Measurements from ENCODE around the gene ATXN1. TPM values are rescaled to one million over a fixed set of nuclear protein-coding genes. Genes with fewer than 3 reads are reported as not detected.

ATXN1 gene
- total RNA-seq: 10 to 100 TPM; 34.6 to 36.7 TPM
- long read RNA-seq, partial matches to known transcripts: 4 of 10 reads
- long read RNA-seq, other reads (novel, unspliced or antisense): 4 of 10 reads

DNA sequence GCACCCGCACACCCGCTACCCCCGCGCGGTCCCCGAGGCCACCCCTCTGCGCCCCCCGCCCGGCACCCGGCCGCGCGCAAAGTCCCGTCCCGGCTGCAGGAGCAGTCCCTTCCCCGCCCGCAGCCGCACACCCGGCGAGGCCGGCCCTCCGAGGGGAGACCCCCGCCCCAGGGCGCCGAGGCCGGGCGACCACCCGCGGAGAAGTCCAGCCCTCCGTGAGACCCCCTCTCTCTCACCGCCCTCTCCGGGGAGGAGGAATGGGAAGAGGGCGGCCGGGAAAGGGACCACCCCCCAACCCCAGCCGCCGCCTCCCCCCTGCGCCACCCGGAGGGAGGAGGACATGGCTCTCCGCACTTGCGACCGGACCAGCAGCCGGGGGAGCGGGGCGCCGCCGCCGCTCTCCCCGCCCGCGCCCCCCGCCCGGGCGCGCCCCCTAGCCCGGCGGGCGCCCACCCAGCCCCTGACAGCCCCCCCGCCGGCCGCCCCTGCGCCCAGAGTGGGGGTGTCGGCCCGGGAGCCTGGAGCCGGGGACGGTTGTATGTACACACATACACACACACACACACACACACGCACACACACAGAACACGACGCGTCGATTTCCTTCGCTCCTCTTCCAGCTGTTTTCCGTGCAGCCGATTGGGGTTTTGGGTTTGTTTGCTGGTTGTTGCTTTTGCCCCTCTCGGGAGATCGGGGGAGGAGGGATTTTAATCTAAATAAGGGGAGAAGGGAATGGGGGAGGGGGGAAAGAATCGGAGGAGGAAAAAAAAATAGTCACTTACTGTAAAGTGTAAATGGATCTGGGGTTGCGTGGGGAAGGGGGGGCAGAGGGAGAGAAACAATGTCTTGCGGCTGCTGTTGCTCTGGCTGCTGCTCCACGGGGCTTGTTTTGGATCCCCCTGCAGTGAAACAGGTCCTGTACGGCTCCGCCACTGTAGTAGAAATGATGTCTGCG is at the start of gene ATXN1:
ATXN1 (minus strand) TSS at position 945 of the 955 bp plus-strand sequence.
- intact Hi-C loops (cut with DNase I): loop anchor here (5.0 to 10.0 kb wide), 4 partner anchors 246 to 428 kb away; no protein-coding TSS in a partner anchor
- ATAC-seq (peak; percentile 4 to 17), DNase-seq (peak; percentile 75)

DNA sequence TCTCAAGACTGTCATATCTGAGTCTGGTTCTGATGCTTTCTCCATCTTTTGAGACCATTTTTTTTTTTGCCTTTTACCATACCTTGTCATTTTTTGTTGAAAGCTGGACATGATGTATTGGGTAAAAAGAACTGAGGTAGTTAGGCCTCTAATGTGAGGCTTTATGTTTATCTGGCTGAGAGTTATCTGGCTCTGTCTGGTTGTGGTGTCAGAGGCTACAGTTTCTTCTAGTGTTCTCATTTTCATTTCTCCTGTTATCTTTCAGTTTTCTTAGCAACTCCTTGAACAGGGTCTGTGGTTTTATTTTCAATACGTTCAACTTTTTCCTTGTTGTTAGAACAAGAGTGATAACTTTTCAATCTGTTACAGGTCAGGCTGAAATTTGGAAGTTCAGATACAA is 49.2 kb upstream of the ATXN1 start:
- intact Hi-C loops (cut with DNase I): no loop called here
- DNase-seq (no peak), ATAC-seq (no peak)

DNA sequence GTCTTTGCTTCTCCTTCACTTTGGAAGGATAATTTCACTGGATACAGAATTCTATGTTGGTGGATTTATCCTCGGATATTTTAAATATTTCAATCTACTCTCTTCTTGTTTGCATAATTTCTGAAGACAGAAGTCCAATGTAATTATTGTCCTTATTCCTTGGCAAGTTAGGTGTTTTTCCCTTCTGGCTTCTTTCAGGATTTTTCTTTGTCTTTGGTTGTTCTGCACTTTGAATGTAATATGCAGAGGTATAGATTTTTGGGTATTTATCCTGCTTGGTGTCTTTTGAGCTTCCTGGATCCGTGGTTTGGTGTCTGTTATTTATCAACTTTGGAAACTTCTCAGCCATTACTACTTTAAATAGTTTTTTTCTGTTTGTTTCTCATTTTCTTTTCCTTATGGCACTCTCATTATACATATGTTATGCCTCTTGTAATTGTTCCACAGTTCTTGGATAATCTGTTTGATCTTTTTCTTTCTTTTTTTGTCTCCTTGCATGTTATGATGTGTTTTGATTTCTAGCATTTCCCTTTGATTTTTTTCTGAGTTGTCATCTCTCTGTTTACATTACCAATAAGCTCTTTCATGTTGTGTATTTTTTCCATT is 48.6 kb upstream of the ATXN1 start:
- DNase-seq: no peak
- intact Hi-C loops (cut with DNase I): no loop called here
- no peak for ATAC-seq

DNA sequence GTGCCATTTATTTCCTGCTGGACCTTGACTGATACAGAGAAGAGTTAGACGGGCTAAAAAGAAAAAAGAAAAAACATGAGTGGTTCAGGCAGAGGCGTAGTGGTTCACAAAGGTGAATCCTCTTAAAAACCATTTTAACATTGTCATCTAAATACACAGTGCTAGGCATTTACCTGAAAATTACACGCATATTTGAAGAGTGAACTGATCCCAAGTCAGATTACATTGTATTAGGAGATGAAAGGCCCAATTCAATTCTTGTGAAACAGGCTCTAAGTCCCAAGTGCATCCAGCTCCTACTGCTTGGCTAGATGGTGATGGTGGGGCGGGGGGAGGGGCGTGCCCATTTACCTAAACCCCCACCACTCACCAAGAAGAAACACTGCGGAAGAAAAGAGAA is 46.7 kb upstream of the ATXN1 start:
- intact Hi-C loops (cut with DNase I): no loop called here
- no peak for DNase-seq

DNA sequence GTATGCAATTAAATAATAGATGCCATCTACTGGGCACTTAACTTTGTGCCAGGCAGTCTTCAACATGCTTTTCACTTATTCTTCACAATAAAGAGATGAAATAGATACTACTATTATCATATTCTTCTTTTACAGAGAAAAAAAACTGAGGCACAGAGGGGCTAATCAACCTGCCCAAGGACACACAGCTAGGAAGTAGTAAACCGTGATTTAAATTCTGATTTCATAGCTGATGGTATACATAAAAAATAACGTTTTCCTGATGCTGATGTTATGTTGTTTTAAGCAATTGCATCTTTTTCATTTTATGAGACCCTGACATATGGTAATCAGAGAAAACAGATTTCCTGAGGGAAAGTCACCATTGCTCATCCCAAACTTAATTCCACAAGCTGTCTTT is 45.1 kb upstream of the ATXN1 start:
- DNase-seq (no peak), ATAC-seq (no peak)
- intact Hi-C loops (cut with DNase I): no loop called here

More for the DNA sequence above, 46.7 kb upstream of the ATXN1 start:
- ATAC-seq: no peak

DNA sequence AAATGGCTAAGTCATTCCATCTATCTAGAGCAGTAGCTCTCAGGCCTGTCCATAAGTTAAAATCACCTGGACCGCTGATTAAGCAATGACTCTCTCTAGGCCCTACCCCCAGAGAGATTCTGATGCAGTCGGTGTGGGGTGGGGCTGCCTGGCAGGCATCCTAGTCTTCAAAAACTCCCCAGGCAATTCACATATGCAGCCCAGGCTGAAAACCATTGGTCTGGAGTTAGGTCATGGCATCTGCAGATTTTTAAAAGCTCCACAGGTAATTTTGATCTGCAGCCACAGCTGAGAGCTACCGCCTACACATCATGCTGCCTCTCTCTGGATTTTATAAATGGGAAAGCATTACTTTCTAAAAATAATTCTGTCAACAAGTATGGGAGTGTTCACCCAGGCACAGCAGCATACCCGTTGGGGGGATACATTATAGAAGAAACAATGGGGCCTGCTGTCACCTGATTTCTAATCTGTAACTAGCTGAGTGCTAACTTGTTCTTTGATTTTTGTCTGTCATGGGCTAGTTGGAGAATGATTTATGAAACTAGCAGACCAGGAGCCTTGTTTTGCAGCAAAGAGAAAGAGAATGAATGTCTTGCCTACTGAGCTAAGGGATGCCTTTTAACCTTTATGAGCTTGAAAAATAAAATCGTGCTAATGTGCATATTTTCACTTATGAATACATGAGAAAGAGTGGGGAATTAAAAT is 44.1 kb upstream of the ATXN1 start:
- ATAC-seq: peak in 1 of 2 donors; percentile 5
- intact Hi-C loops (cut with DNase I): no loop called here

DNA sequence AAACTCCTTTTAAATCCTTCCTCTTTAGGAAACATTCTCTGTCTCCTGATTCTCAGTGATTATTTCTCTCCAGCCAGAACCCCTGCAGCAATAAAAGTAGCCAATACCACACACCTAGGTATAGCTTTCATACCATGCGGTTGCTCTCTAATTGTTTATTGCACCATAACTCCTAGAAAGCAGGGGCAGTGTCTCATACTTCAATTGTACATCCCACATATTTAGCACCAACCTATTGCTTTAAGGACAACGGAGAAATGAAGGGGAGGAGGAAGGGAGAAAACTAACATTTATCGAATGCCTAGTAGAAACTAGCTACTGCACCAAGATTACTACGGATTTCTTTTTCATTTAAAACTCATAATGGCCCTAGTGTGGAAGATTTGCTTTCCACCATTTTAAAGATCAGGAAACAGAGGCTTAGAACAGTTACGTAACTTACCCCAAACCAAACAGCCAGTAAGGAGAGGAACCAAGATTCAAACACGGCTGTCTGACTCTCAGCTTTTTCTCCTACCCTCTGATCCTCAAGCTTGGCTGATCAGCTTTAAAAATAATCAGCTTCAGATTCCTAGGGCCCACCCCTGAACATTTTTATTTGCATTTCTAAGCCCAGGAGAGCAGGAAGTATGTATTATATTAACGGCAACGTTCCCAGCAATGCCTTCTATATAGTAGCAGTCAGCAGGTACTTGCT is 43.4 kb upstream of the ATXN1 start:
- intact Hi-C loops (cut with DNase I): no loop called here
- ATAC-seq: no peak
- DNase-seq: no peak

More for the DNA sequence above, 44.1 kb upstream of the ATXN1 start:
- no peak for DNase-seq

DNA sequence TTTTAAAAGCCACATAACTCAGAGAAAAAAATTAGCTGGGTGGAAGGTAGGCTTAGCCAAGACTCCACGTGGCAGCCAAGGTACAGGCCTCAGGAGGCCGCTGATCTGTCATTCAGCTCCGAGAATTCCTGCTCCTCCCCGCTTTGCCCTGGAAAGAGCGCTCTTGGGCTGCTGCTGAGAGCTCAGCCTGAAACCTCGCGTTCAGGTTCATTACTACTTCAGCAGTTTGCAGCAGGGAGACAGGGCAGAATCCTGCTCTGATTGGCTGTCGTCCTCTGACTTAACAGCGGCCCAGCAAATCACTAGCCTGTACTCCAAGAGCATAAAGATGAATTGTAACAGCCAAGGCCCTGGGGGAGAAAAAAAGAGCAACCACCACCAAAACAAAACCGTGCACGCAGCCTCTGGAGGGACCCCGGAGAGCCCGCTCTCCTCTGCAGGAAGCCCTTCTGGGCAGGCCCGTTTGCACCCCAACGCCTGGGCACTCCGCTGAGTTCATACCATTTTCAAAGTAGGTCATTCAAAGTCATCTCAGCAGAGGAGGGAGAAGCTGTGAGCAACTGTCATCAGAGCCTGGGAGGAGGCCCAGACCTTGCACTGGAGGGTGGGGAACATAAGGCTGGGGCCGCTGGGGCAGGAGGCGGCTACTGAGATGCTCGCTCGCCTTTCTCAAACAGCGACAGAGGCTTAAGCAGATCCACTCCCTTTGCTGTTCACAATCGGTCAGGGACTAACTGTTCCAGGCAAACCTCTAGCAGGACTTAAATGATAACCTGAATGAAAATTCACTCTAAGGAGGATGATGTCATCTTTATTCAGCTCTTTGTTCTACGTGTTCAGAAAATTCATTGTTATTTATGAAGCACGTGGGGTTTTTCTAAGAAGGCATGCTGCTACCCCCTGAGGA is 42.3 kb upstream of the ATXN1 start:
- ATAC-seq (peak; percentile 90 to 91), DNase-seq (peak; percentile 57)
- intact Hi-C loops (cut with DNase I): no loop called here

DNA sequence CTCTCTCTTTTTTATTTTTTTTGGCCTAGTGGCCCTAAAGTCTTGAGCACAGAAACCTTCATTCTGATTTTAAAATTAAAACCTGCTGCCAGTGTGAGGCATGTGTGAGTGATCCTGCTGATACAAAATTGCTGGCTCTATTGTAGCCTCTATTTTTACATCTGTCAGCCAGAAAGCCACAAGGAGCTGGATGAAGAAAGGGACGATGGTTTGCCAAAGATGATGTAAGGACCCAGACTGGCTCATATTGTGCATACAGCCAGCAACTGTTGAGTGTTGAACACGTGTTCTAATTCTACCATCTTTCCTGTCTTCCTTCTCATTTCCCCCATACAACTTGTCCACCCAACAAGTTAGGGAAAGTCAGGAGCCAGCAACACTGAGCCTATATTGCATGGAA is 40.8 kb upstream of the ATXN1 start:
- DNase-seq: no peak
- ATAC-seq: peak; percentile 57 to 78
- intact Hi-C loops (cut with DNase I): no loop called here

DNA sequence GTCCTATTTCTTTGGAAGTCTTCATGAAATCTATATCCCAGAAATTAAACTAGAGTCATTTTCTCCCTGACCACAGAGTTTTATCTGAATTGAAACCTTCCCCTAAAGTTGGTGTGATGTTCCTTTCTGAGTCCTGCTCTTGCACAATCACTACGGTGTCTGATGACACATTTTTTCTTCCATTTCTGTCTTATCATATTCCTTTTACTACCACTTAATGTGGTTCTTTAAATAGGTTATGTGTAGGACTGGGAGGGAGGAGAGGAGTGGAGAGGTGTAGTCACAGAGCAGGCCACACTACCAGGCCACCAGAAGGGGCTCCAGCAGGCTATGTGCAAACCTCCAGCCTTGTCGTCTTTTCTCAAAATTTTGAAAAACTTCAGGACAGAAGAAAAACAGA is 39.7 kb upstream of the ATXN1 start:
- ATAC-seq: peak; percentile 29 to 69
- intact Hi-C loops (cut with DNase I): no loop called here

DNA sequence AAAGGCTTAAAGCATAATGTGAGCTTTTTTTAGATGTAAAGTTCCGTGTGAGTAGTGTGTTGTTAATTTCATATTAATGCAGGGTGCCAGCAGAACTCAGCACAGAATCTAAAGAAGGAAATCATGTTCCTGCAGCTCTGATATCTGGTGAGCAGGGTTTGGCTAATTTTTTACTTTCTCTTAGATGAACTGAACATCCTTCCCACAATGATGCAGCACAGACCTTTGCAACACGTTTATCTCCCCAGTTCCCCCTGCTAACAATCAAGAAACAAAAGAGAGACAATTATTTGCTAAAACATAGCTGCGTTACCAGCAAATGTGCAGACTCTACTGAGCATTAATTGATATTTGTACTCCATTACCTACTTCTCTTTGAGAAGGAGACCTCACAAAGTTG is 39.1 kb upstream of the ATXN1 start:
- intact Hi-C loops (cut with DNase I): no loop called here
- ATAC-seq (no peak), DNase-seq (no peak)

More for the DNA sequence above, 39.7 kb upstream of the ATXN1 start:
- DNase-seq: no peak

DNA sequence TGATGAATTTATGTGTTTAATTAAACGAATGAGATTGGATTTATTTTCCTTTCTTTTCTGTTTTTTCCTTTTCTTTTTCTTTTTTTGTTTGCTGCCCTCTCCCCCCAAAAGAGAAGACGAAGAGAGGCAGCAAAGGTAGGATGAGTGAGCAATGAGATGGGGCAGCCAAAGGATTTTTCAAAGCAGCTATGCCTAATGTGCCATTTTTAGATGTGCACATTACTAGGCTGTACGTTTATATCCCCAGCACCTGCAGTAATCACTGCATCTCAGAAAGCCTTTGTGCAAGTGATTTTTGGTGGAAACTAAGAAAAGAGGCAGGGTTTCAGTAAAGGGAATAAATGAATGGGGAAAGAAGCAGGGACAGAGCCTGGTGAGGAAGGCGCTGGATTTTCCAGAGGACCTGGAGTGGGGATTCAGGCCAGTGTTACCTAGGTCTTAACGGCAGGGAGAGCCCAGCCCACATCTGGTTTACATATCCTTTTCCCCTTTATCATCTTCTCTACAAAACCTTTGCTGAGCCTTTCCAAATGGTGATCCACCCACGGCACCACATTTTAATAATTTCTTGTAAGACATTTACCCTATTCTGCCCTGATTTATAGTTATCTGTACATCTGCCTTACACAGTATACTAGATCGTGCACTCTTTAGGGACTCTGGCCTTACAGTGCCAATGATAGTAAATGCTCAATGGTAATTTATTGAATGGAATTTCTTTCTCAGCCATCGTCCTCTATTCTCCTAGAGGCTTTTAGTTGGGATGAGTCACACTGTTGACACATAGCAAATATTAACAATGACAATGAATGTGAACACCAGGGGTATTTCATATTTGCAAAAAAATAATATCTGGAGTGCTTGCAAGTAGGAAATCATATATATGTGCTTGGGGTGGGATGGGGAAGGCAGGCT is 38.3 kb upstream of the ATXN1 start:
- ATAC-seq (no peak), DNase-seq (no peak)
- intact Hi-C loops (cut with DNase I): no loop called here

DNA sequence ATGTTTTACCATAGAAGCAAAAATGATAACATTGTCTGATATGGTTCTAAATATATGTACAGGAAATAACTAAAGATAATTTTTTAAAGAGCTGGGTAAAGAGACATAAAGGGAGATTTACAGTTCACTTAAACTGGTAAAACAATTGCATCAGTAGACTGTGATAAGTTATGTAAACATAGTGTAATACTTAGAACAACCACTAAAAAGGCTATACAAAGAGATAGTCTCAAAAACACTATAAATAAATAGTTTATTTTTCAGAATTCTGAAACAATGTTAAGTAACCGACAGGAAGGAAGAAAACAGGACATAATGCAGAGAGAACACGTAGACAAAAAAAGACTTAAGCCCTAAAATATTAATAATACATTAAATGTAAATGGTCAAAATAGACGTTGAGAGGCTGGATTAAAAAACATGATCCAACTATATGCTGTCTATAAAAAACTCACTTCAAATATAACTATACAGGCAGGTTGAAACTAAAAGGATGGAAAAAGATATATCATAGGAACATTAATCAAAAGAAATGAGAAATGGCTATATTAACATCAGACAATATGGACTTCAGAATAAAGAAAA is 32.7 kb upstream of the ATXN1 start:
- ATAC-seq (no peak), DNase-seq (no peak)
- intact Hi-C loops (cut with DNase I): no loop called here

DNA sequence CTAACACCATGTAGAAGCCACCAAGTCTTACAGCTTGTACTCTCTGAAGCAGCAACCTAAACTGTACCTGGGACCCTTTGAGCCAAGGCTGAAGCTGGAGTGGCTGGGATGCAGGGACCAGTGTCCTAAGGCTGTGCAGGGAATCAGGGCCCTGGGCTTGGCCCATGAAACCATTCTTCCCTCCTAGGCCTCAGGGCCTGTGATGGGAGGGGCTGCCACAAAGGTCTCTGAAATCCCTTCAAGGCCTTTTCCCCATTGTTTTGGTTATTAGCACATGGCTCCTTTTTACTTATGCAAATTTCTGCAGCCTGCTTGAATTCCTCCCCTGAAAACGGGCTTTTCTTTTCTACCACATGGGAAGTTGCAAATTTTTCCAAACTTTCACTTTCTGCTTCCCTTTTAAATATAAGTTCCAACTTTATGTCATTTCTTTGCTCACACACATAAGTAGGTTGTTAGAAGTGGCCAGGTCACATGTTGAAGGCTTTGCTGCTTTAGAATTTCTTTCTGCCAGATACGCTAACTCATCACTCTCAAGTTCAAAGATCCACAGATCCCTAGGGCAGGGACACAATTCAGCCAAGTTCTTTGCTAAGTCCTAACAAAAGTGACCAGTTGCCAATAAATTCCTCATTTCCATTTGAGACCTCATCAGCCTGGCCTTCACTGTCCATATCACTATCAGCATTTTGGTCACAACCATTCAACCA is 28.2 kb upstream of the ATXN1 start:
- ATAC-seq (no peak), DNase-seq (no peak)
- intact Hi-C loops (cut with DNase I): no loop called here

DNA sequence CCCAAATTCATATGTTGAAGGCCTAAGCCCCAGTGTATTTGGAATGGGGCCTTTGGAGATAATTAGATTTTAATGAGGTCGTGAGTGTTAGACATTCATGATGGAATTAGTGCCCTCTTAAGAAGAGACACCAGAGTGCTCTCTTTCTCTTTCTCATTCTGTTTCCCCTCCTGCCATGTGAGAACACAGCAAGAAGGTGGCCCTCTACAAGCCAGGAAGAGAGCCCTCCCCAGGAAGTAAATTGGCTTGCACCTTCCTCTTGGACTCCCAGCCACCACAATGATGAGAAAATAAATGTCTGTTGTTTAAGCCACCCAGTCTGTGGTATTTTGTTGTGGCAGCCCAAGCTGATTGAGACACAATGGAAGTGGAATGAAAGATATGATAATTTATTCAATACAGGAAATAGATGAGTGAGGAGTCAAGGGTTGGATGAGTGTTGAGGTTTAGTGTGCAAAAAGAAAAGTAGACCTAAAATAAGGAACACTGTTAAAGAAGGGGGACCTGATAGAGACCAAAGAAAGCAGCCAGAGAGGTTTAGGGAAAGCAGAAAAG is 25.9 kb upstream of the ATXN1 start:
- DNase-seq: no peak
- no peak for ATAC-seq
- intact Hi-C loops (cut with DNase I): no loop called here

DNA sequence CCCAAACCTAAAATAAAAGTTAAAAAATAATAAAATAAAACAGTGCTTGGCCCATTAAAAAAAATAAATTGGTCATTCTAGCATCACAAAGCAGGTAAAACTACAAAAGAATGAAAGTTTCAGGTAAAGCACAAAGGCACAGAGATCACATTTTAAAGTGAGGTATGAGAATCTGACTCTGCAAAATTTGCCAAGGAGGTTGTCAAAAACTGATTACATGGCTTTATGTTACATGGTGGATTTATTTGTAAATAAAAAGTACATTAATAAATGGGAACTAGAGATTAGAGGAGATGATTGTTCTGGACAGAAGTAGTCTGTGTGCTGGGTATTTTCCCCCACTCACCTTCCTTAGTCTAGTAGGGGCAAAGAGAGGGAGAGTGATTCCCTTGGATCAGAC is 24.2 kb upstream of the ATXN1 start:
- ATAC-seq: no peak
- intact Hi-C loops (cut with DNase I): no loop called here
- no peak for DNase-seq
